ENCODE data around the gene DCDC2C. TPM values are rescaled to one million over a fixed set of nuclear protein-coding genes. Genes with fewer than 3 reads are reported as not detected.

Gene DCDC2C
- total RNA-seq, 1 experiment from 2014 or later, result not detected

GRCh38 chr2:3805201-3805939 is 102.0 kb downstream of the DCDC2C start:
- TF ChIP-seq EMX1 (CRISPR knock-in tag; IDR thresholded peaks at IDR 0.05), result no peak
- no peak for TF ChIP-seq ZNF219 (CRISPR knock-in tag; IDR thresholded peaks at IDR 0.05; ENCODE audit: borderline replicate concordance)
- TF ChIP-seq ATF2 (CRISPR knock-in tag; IDR thresholded peaks at IDR 0.05; ENCODE audit: borderline replicate concordance, low read depth), result no peak
- TF ChIP-seq ARID4B (CRISPR knock-in tag; IDR thresholded peaks at IDR 0.05; ENCODE audit: borderline replicate concordance), result no peak
- no peak for TF ChIP-seq ZNF232 (CRISPR knock-in tag; IDR thresholded peaks at IDR 0.05)
- no peak for TF ChIP-seq KAT7 (CRISPR knock-in tag; IDR thresholded peaks at IDR 0.05; ENCODE audit: borderline replicate concordance)
- TF ChIP-seq MYBL2 (CRISPR knock-in tag; IDR thresholded peaks at IDR 0.05), result no peak
- no peak for TF ChIP-seq AR (CRISPR knock-in tag; IDR thresholded peaks at IDR 0.05)
- TF ChIP-seq GABPB1 (CRISPR knock-in tag; IDR thresholded peaks at IDR 0.05), result no peak
- TF ChIP-seq FOXK1 (CRISPR knock-in tag; IDR thresholded peaks at IDR 0.05), result no peak
- H3K9me3 Mint-ChIP-seq, result peaks cover 97% of the 10 kb centered on the region
- H3K27ac Mint-ChIP-seq, result no peak overlapping the region
- ATAC-seq (0 out of 2 replicates have a peak, but pooled peaks have one; percentile 18), DNase-seq (ENCODE audit: low spot score) (no peak)
- CTCF ChIA-PET, result interaction anchor here (0.8 to 1.0 kb wide), 2 partner anchors 77 to 113 kb away, joined by 4 to 8 read pairs; no protein-coding TSS in a partner anchor
- peaks cover 80% of the 10 kb centered on the region for H3K36me3 Mint-ChIP-seq
- no peaks in the 10 kb centered on the region for H3K4me1 Mint-ChIP-seq
- peaks cover 36% of the 10 kb centered on the region for H3K27me3 Mint-ChIP-seq (ENCODE audit: low read depth)
- POLR2A ChIA-PET, result no interaction called here
- H3K4me3 Mint-ChIP-seq, result no peak overlapping the region

- Mint-ChIP-seq H3K27ac (no peak overlapping the region), H3K4me3 (no peak overlapping the region)
- CTCF ChIA-PET, result no interaction called here
- TF ChIP-seq GRHL2 (CRISPR knock-in tag; IDR thresholded peaks at IDR 0.05; ENCODE audit: insufficient replicate concordance, severe bottlenecking) (no peak), ZNF416 (CRISPR knock-in tag; IDR thresholded peaks at IDR 0.05) (no peak), MYBL2 (CRISPR knock-in tag; IDR thresholded peaks at IDR 0.05) (no peak), JAZF1 (CRISPR knock-in tag; IDR thresholded peaks at IDR 0.05) (no peak), ZNF396 (CRISPR knock-in tag; IDR thresholded peaks at IDR 0.05; ENCODE audit: borderline replicate concordance) (no peak), PREB (CRISPR knock-in tag; IDR thresholded peaks at IDR 0.05; ENCODE audit: borderline replicate concordance) (no peak), ARID4B (CRISPR knock-in tag; IDR thresholded peaks at IDR 0.05; ENCODE audit: borderline replicate concordance) (no peak), IRF2 (CRISPR knock-in tag; IDR thresholded peaks at IDR 0.05; ENCODE audit: borderline replicate concordance, low read depth) (no peak)
Measured at GRCh38 chr2:3806168-3806567, 102.8 kb downstream of the DCDC2C start.

More at GRCh38 chr2:3806168-3806567, 102.8 kb downstream of the DCDC2C start:
- H3K9me3 Mint-ChIP-seq, result peaks cover 97% of the 10 kb centered on the region
- peaks cover 80% of the 10 kb centered on the region for H3K36me3 Mint-ChIP-seq
- H3K4me1 Mint-ChIP-seq, result no peaks in the 10 kb centered on the region
- no peak for ATAC-seq
- peaks cover 29% of the 10 kb centered on the region for H3K27me3 Mint-ChIP-seq (ENCODE audit: low read depth)
- POLR2A ChIA-PET, result no interaction called here
- DNase-seq (ENCODE audit: low spot score), result no peak

Measured in WTC11 (cell line).